Measurements from ENCODE around the gene AKT1S1.

Gene AKT1S1

GRCh38 chr19:49887037-49887664 lies 10.0 kb upstream of the AKT1S1 start:
- no peak for DNase-seq

- no peak for DNase-seq
These were observed 7.6 kb upstream of the AKT1S1 start for GRCh38 chr19:49884760-49885159.

DNA sequence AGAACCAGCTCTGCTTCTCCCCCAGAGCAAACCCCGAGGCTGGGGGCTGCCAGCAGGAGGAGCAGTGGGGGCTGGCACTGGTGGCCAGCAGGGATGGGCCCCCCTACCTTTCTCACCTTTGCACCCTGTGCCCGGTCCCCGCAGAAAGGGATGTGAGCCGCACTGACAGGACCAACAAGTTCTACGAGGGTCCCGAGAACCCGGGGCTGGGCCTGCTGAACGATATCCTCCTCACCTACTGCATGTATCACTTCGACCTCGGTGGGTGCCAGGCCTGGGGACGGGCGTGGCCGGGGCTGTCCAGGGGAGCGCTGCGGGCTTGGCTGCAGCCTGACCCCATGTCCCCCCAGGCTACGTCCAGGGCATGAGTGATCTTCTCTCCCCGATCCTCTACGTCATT lies 7.0 kb upstream of the AKT1S1 start:
- no peak for DNase-seq

DNA sequence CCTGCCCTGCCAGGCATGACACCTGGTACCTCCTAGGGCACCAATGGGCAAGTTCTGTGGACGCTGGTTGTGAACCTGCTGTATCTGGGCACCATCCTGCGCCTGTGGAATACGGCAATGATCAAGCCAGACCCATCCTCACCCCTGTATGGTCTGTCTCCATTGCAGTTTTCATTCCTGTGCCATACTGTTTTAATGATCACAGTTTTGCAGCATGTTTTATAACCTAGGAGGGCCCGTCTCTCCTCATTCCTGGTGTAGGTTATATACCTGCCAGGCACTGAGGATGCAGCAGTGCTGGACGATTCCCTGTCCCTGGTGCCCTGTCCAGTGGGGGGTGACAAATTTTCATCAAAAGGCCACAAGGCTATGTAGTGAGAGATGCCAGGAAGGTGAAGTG lies 5.9 kb upstream of the AKT1S1 start:
- no peak for DNase-seq

DNA sequence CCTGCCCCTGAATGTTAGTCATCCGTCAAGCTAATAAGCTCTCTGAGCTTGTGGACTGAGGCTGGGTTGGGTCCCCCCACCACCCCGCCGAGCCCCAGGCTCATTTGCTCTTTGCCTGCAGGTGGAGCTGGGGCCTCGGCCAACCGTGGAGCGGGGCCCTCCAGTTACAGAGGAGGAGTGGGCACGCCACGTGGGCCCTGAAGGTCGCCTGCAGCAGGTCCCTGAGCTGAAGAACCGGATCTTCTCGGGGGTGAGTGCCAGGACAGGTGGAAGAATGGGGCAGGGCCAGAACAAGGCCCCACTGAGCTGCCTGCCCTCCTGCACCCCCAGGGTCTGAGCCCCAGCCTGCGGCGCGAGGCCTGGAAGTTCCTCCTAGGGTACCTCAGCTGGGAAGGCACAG lies 5.5 kb upstream of the AKT1S1 start:
- DNase-seq = no peak

DNA sequence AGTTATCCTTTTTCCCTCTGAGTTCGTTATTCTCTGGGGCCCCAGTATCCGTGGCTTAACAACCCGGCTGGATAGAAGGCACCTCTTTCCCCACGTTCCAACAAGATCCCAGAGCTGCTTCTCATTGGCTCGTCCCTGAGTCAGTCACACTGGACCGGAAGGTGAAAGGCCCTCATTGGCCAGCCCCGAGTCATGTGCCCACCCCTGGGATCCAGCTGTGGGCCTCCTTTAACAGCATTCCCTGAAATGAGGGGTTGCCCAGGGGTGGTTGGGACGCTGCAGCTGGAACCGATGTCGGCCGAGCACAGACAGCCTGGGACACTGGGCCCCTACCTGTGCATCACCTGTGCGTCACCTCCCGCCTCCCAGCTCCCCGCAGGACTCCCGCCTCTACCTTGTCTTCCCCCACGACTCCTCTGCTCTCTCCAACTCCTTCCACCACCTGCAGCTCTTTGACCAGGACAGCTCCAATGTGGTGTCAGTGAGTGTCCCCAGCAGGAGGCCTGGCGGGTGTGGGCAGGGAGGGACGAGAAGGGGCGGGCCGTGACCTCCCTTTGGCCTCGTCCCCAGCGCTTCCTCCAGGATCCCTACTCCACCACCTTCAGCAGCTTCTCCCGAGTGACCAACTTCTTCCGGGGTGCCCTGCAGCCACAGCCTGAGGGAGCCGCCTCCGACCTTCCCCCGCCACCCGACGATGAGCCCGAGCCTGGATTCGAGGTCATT lies 4.7 kb upstream of the AKT1S1 start:
- DNase-seq = no peak

- no peak for DNase-seq
These were observed 4.0 kb upstream of the AKT1S1 start for GRCh38 chr19:49881186-49881585.

- DNase-seq = no peak
These were observed 3.2 kb upstream of the AKT1S1 start for GRCh38 chr19:49880162-49880869.

- DNase-seq = no peak
These were observed 2.2 kb upstream of the AKT1S1 start for GRCh38 chr19:49879243-49879963.

DNA sequence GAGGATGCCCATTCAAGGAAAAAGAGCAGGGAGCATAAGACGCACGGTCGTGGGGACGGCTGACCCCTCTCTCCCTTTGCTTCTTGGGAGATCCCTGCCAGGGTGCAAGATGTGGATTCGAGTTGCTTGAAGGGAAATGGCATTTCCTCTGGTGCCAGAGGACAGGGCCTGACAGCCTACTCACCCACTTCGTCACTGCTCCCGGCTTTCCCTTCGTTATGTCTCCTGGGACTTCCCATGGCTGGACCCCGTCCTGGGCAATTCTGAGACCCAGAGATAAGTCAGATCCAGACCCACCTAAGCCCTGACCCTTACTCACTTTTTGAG lies 1.6 kb upstream of the AKT1S1 start:
- no peak for DNase-seq

GRCh38 chr19:49877879-49878743 lies 956 bp upstream of the AKT1S1 start:
- peak in 57 of 58 donors; percentile 85 to 99 (median 95) for DNase-seq

DNA sequence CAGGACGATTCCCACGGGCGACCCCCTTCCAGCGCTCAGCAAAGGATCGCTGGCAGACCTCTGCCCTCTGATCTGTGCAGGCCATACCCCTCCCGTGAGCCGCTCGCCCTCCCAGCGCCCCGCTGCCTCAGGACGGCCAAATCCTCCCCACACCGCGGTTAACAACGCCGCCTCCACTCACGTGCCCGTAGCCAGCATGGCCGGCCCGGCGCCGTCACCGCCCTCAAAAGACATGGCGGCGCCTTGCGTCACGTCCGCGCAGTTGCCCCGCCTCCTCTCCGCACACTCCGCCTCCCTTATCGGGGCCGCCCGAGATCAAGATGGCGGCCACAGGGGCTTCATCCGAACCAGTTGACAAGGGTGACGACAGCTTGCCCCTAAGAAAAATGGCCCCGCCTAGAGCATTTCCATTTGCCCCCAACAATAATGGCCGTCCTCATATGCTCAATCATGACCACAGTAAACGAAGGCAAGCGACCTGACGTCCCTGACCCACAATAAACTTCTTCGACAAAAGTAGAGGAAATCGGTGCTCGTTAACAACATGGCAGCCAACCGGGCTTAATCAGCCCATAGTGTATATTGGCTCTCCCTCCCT lies 634 bp downstream of the AKT1S1 start:
- DNase-seq = peak; percentile 85 to 99 (median 98)

- DNase-seq = peak in 54 of 58 donors; percentile 12 to 79 (median 64)
These were observed 1.2 kb downstream of the AKT1S1 start for GRCh38 chr19:49875857-49876421.

- DNase-seq = no peak
These were observed 2.0 kb downstream of the AKT1S1 start for GRCh38 chr19:49875177-49875576.

GRCh38 chr19:49874503-49875157 lies 2.5 kb downstream of the AKT1S1 start:
- no peak for DNase-seq

DNA sequence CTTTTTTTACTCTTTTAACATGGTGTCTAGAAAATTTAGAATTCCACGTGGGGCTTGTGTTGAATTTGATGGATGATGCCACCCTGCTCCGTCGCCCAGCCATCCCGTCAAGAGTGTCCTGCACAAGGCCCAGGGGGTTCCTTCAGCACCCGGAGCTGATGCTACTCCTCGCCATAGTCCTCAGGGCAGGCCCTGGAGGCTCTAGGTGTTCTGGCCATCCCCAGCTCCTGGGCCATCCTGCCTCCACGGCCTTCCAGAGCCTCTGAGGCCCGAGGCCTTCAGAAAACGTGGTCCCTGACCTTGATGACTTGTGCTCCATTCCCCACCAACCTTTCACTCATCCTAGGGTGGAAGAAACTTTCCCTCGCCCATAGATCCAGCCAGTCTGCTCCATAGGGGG lies 3.3 kb downstream of the AKT1S1 start:
- no peak for DNase-seq

- no peak for DNase-seq
These were observed 4.0 kb downstream of the AKT1S1 start for GRCh38 chr19:49873129-49873521.

DNA sequence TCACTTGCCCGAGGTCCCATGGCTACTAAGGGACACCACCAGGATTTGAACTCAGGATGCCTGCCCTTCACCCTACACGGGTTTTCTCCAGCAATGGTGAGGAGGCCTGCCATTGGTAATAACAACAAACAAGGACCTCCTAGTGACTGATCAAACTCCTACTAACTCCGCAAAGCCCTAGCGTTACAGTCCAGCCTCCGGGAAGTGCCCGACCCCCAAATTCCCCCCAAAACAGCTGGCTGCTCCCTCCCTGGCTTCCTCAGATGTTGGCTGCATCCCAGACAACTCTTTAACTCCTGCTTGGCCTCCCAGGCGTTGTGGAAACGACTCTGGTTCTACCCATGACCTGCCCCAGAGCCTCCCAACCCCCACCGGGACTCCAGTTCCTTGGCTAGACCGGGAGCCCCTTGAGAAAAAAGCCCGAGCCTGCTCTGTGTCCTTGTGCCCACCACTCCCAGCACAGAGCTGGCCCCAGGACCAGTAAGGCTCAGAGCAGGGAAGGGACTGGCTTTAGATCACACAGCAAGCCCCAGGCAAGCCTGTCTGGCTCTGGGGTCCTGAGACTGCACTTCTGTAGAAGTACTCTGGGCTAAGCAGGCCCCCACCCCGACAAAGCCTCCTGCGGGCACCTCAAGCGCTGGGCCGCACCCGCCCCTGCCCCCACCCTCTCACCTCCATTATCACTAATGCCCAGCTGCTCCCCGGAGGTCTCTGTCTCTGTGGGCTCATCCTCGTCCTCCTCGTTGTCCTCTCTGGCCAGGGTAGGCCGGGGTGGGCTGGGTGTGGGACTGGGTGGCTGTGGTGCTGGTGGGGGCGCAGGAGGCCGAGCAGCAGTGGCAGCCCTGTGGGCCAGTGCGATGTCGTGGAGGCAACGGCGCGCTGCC lies 4.7 kb downstream of the AKT1S1 start:
- DNase-seq = no peak

Data from anterior cingulate cortex (tissue), 58 donors.